Ovary (tissue), 9 donors: ENCODE measurements around the gene CHD9. TPM values are rescaled to one million over a fixed set of nuclear protein-coding genes. Genes with fewer than 3 reads are reported as not detected.
"Not testable (repeated sequence)": the region's sequence is repeated elsewhere in the genome, so short reads cannot be mapped to it uniquely, and the experiment has no call there.

Experiments used
- DNase-seq, 5 donors: peaks; one replicate each; pipeline ENCODE4 v3.0.0-alpha.2; 2019 to 2020
- H3K27ac ChIP-seq, 2 donors: fragments of 200-600 bp; one replicate each; pipeline versions ENCODE4 v1.5.1 to v1.8.0; 2019 to 2022
- H3K27me3 ChIP-seq: fragments of 200-600 bp; one replicate; pipeline ENCODE4 v1.8.0; 2022
- H3K36me3 ChIP-seq: fragments of 200-600 bp; sonication (generic); one replicate; pipeline ENCODE4 v1.5.1; 2019
- H3K4me1 ChIP-seq: one replicate; pipeline ENCODE4 v1.8.1; 2013; ENCODE audit warnings: mild to moderate bottlenecking, moderate library complexity; ENCODE audit not compliant: insufficient read depth
- H3K4me3 ChIP-seq: fragments of 200-600 bp; sonication (generic); one replicate; pipeline ENCODE4 v1.5.1; 2017
- H3K9me3 ChIP-seq, 2 donors: fragments of 200-600 bp in 1 of 2; sonication (generic) in 1 of 2; one replicate each; pipeline versions ENCODE4 v1.5.1 to v1.8.1; 2013 to 2019; ENCODE audit warnings: mild to moderate bottlenecking in 1 of 2, moderate library complexity in 1 of 2
- CTCF ChIP-seq, 3 donors: fragments of 450-650 bp in 2 of 3; fragments of 200-600 bp in 1 of 3; IDR thresholded peaks; one replicate each; pipeline versions ENCODE4 v1.5.1 to v1.8.0; 2016 to 2022; ENCODE audit warnings: antibody characterized with exemption in 3 of 3, mild to moderate bottlenecking in 1 of 3
- EP300 ChIP-seq: sonication (generic); formaldehyde crosslinking; IDR thresholded peaks from one replicate; pipeline ENCODE4 v1.6.1; 2017; ENCODE audit warnings: antibody characterized with exemption
- POLR2A ChIP-seq: fragments of 450-650 bp; IDR thresholded peaks from one replicate; pipeline ENCODE4 v1.6.1; 2017; ENCODE audit warnings: antibody characterized with exemption, mild to moderate bottlenecking, moderate library complexity
- WGBS, 3 donors: extraction: QIAGEN DNeasy Blood & Tissue Kit in 1 of 3; methylation state at CpG; one replicate each; pipeline versions ENCODE4 v1.1.5 to v1.1.7; 2013 to 2017; 5-methylcytosine and 5-hydroxymethylcytosine counted together
- intact Hi-C, 4 donors: fragments of 100-400 bp; cut with DNase I; formaldehyde crosslinking; loops; one replicate each; pipeline versions ENCODE4 v1.11.0 to v1.15.1; 2022 to 2023
- polyA plus RNA-seq, 2 donors: library from polyadenylated mRNA; stranded (reverse); fragments of 200-250 nt in 1 of 2; fragments of 350-450 nt in 1 of 2; fragmentation: Illumina TruSeq in 1 of 2; extraction: RNeasy Lipid Tissue Mini Kit (QIAGEN cat#74804) in 1 of 2; gene quantifications; one replicate each; pipeline ENCODE4 v1.2.3, GENCODE V29; 2013 to 2014
- total RNA-seq, 7 donors: library from RNA; depleted of rRNA in 2 of 7; stranded (reverse); fragments of >200 nt in 2 of 7; fragmentation: NEBNext Ultra II Directional in 3 of 7; extraction: Animal tissue kit (Norgen Biotek cat#: 25700) in 3 of 7; gene quantifications; one replicate each; pipeline versions ENCODE4 v1.1.0 to v1.2.4, GENCODE V29; 2016 to 2023
- donor health status: DM: no; HTN: no; CAD: no; lungs with moderate emphysema.
- donor health status: DM: no; HTN: no; CAD: no.
- donor health status: Bipolar disorder and iron deficiency.
- donor health status: DM: yes; HTN: yes; CAD: no.
- donor health status: DM: no; HTN: no; CAD: no.
- donor health status: DM: yes; HTN: yes; CAD: no.

CHD9 gene
- total and polyA plus RNA-seq, 9 donors: 11.8 to 100 (median 84.1) TPM

- Histone ChIP-seq H3K36me3 (no peaks in the 10 kb centered on the region), H3K27me3 (no peaks in the 10 kb centered on the region), H3K27ac (no peak overlapping the region), H3K4me3 (no peak overlapping the region), H3K9me3 (no peaks in the 10 kb centered on the region), H3K4me1 (no peaks in the 10 kb centered on the region)
- TF ChIP-seq CTCF (IDR thresholded peaks at IDR 0.05) (no peak), POLR2A (no peak), EP300 (no peak)
- WGBS, 3 donors: 70 to 80% (median 75%) methylated on average over 6 of the region's 6 CpGs
- intact Hi-C loops: no loop called here
- no peak for DNase-seq
These were observed 20.5 kb upstream of the CHD9 start for GRCh38 chr16:53034306-53034705.

- Histone ChIP-seq H3K4me1 (no peaks in the 10 kb centered on the region), H3K27ac (no peak overlapping the region), H3K36me3 (no peaks in the 10 kb centered on the region), H3K9me3 (no peaks in the 10 kb centered on the region), H3K4me3 (no peak overlapping the region), H3K27me3 (no peaks in the 10 kb centered on the region)
- intact Hi-C loops: no loop called here
- no peak for DNase-seq
- WGBS, 3 donors: 85 to 88% (median 86%) methylated on average over 3 of the region's 3 CpGs
- no peak for TF ChIP-seq CTCF (IDR thresholded peaks at IDR 0.05)
- no peak for TF ChIP-seq EP300
- no peak for TF ChIP-seq POLR2A
These were observed 19.4 kb upstream of the CHD9 start for GRCh38 chr16:53035176-53035942.

DNA sequence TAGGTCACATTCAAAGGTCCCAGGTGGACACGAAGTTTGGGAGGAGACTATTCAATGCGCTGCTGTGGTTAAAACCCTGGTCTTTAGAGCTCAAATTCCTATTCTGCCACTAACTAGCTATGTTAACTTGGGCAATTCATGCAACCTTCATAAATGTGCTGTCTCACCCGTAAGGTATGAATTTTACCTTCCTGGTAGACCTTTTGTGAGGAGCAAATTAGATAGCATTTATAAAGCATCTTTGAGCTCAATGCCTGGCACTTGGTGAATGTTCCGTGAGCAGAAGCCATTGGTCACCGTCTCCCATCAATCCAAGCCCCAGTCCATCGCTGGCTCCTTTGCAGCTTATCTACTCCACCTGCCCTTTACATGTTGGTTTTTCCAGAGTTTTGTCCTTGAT lies 18.7 kb upstream of the CHD9 start:
- no peak for DNase-seq
- intact Hi-C loops: no loop called here
- Histone ChIP-seq H3K36me3 (no peaks in the 10 kb centered on the region), H3K9me3 (no peaks in the 10 kb centered on the region), H3K27ac (no peak overlapping the region), H3K4me1 (no peaks in the 10 kb centered on the region), H3K27me3 (no peaks in the 10 kb centered on the region), H3K4me3 (no peak overlapping the region)
- no peak for TF ChIP-seq POLR2A
- TF ChIP-seq EP300: no peak
- no peak for TF ChIP-seq CTCF (IDR thresholded peaks at IDR 0.05)
- 85 to 90% (median 86%) methylated on average over 6 of the region's 6 CpGs for WGBS, 3 donors

DNA sequence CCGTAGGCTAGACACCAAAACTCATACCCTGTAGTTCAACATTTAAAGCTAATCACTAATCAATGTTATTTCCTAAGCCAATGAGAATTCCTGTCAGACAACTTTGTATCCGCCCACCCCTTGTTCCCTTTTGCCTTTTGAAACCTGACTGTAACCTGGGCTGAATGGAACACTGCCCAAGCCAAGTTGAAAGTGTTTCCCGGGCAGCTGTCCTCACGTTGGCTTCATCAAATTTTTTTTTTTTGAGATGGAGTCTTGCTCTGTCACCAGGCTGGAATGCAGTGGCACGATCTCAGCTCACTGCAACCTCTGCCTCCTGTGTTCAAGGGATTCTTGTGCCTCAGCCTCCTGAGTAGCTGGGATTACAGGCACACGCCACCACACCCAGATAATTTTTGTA lies 18.1 kb upstream of the CHD9 start:
- H3K4me3 ChIP-seq, H3K27me3 ChIP-seq, intact Hi-C loops, H3K9me3 ChIP-seq, DNase-seq, H3K27ac ChIP-seq, H3K4me1 ChIP-seq, H3K36me3 ChIP-seq: not testable (repeated sequence)
- 78 to 83% (median 79%) methylated on average over 6 of the region's 6 CpGs for WGBS, 3 donors

DNA sequence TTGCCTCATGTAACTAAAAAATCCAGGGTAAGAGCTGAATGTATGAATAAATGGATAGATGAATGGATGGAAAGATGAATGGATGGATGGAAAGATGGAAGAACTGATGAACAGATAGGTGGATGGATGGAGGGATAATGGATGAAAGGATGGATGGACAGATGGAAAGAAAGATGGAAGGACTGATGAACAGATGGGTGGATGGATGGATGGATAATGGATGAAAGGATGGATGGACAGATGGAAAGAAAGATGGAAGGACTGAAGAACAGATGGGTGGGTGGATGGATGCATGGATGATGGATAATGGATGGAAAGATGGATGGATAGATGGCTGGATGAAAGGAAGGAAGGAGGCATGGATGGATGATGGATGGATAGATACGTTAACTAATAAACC lies 14.0 kb upstream of the CHD9 start:
- DNase-seq: no peak
- Histone ChIP-seq H3K36me3 (no peaks in the 10 kb centered on the region), H3K4me1 (peaks cover 1% of the 10 kb centered on the region), H3K4me3 (no peak overlapping the region), H3K9me3 (no peaks in the 10 kb centered on the region), H3K27ac (no peak overlapping the region), H3K27me3 (no peaks in the 10 kb centered on the region)
- TF ChIP-seq POLR2A (no peak), CTCF (IDR thresholded peaks at IDR 0.05) (no peak), EP300 (no peak)
- intact Hi-C loops: no loop called here
- 88 to 100% (median 94%) methylated on average over 1 of the region's 1 CpG for WGBS, 3 donors
